Activated CD4-positive, alpha-beta T cell treated with anti-CD3 and anti-CD28 coated beads for 36 hours (primary cell): ENCODE measurements around the gene GPR183. TPM values are rescaled to one million over a fixed set of nuclear protein-coding genes. Genes with fewer than 3 reads are reported as not detected.
A peak's percentile ranks its signal among the peaks of the same experiment; 100 is the strongest.

ENCODE experiments used
- ATAC-seq: fragments of 200-7000 bp; cut with Tn5 transposase; one replicate; pipeline ENCODE4 v1.10.0; 2021; ENCODE audit warnings: mild to moderate bottlenecking, moderate library complexity
- CTCF ChIA-PET: fragments of 350-600 bp; sonication (Branson Sonifier 250); formaldehyde crosslinking; loops from one replicate; lab custom pipeline; 2021; ENCODE audit warnings: antibody characterized with exemption; lab: Charles Lee
- POLR2A ChIA-PET: fragments of 350-600 bp; sonication (Branson Sonifier 250); formaldehyde crosslinking; loops from one replicate; lab custom pipeline; 2021; ENCODE audit warnings: antibody characterized with exemption, inconsistent platforms; lab: Charles Lee
- DNase-seq: peaks from one replicate; pipeline ENCODE4 v3.0.0-alpha.2; 2020
- H3K27ac Mint-ChIP-seq: one replicate; pipeline ENCODE4 v1.8.0; 2021; ENCODE audit warnings: mixed read lengths
- H3K27me3 Mint-ChIP-seq: one replicate; pipeline ENCODE4 v1.8.0; 2021; ENCODE audit warnings: mixed read lengths
- H3K36me3 Mint-ChIP-seq: one replicate; pipeline ENCODE4 v1.8.0; 2021; ENCODE audit warnings: low read depth, mixed read lengths
- H3K4me1 Mint-ChIP-seq: one replicate; pipeline ENCODE4 v1.8.0; 2021; ENCODE audit warnings: mixed read lengths
- H3K4me3 Mint-ChIP-seq: one replicate; pipeline ENCODE4 v1.8.0; 2021; ENCODE audit warnings: mild to moderate bottlenecking, moderate library complexity, mixed read lengths
- H3K9me3 Mint-ChIP-seq: one replicate; pipeline ENCODE4 v1.8.0; 2021; ENCODE audit warnings: low read depth, mixed read lengths
- intact Hi-C, 2 experiments: fragments of 100-400 bp; cut with DNase I in 1 of 2; cut with micrococcal nuclease in 1 of 2; formaldehyde crosslinking; loops; one replicate each; pipeline versions ENCODE4 v1.14.2 to v1.15.1; 2022 to 2024; cut with DNase I, micrococcal nuclease
- total RNA-seq, 2 experiments: library from RNA; stranded (reverse); gene quantifications; one replicate each; pipeline ENCODE4 v1.2.3, GENCODE V29; 2021

GPR183 gene
- total RNA-seq, 2 experiments from 2014 or later, result 50.3 to 51.9 TPM

GRCh38 chr13:99304541-99304940 is 2.7 kb downstream of the GPR183 start:
- H3K27ac Mint-ChIP-seq, result peak overlapping the region; percentile 99
- POLR2A ChIA-PET, result interaction anchor here (0.5 to 2.1 kb wide), 14 partner anchors 8 to 133 kb away, joined by 3 to 10 read pairs (median 4); no protein-coding TSS in a partner anchor

GRCh38 chr13:99303863-99304521 is 3.2 kb downstream of the GPR183 start:
- Mint-ChIP-seq H3K27me3 (no peaks in the 10 kb centered on the region), H3K4me1 (peaks cover 68% of the 10 kb centered on the region), H3K4me3 (peak overlapping the region; percentile 85), H3K9me3 (no peaks in the 10 kb centered on the region), H3K36me3 (peaks cover 73% of the 10 kb centered on the region), H3K27ac (peak overlapping the region; percentile 99)
- peak; percentile 7 for ATAC-seq
- intact Hi-C loops, result loop anchor here in 1 of 2 experiments (2.0 kb wide), 1 partner anchor 33 kb away; no protein-coding TSS in a partner anchor
- POLR2A ChIA-PET, result interaction anchor here (0.5 to 2.8 kb wide), 20 partner anchors 9 to 133 kb away, joined by 3 to 10 read pairs (median 3); no protein-coding TSS in a partner anchor
- CTCF ChIA-PET, result interaction anchor here (0.5 to 8.7 kb wide), 10 partner anchors 30 to 132 kb away, joined by 3 to 99 read pairs (median 4); no protein-coding TSS in a partner anchor
- DNase-seq, result peak; percentile 83

More at GRCh38 chr13:99304541-99304940, 2.7 kb downstream of the GPR183 start:
- Mint-ChIP-seq H3K36me3 (peaks cover 72% of the 10 kb centered on the region), H3K9me3 (no peaks in the 10 kb centered on the region), H3K4me3 (peak overlapping the region; percentile 85), H3K4me1 (peaks cover 68% of the 10 kb centered on the region), H3K27me3 (no peaks in the 10 kb centered on the region)
- ATAC-seq, result no peak
- CTCF ChIA-PET, result interaction anchor here (0.5 to 8.7 kb wide), 8 partner anchors 12 to 132 kb away, joined by 3 to 99 read pairs (median 4); no protein-coding TSS in a partner anchor
- intact Hi-C loops, result loop anchor here in 1 of 2 experiments (2.0 kb wide), 1 partner anchor 34 kb away; no protein-coding TSS in a partner anchor
- no peak for DNase-seq

- Mint-ChIP-seq H3K4me3 (peak overlapping the region; percentile 85), H3K36me3 (peaks cover 70% of the 10 kb centered on the region), H3K27me3 (no peaks in the 10 kb centered on the region), H3K9me3 (no peaks in the 10 kb centered on the region), H3K27ac (peak overlapping the region; percentile 99), H3K4me1 (peaks cover 66% of the 10 kb centered on the region)
- intact Hi-C loops, result no loop called here
- ChIA-PET CTCF (interaction anchor here (0.6 to 8.7 kb wide), 10 partner anchors 11 to 133 kb away, joined by 3 to 99 read pairs (median 4); no protein-coding TSS in a partner anchor), POLR2A (interaction anchor here (1.0 to 2.8 kb wide), 6 partner anchors 10 to 132 kb away, joined by 3 to 10 read pairs (median 9); no protein-coding TSS in a partner anchor)
- ATAC-seq, result no peak
- DNase-seq, result no peak
Measured at GRCh38 chr13:99302637-99303505, 4.3 kb downstream of the GPR183 start.

GRCh38 chr13:99301913-99302636 is 5.1 kb downstream of the GPR183 start:
- H3K27me3 Mint-ChIP-seq, result no peaks in the 10 kb centered on the region
- H3K9me3 Mint-ChIP-seq, result no peaks in the 10 kb centered on the region
- ATAC-seq (no peak), DNase-seq (no peak)
- peak overlapping the region; percentile 85 for H3K4me3 Mint-ChIP-seq
- intact Hi-C loops, result no loop called here
- ChIA-PET POLR2A (interaction anchor here (0.6 to 2.8 kb wide), 5 partner anchors 13 to 132 kb away, joined by 3 to 10 read pairs (median 7); no protein-coding TSS in a partner anchor), CTCF (interaction anchor here (0.6 to 8.7 kb wide), 10 partner anchors 12 to 134 kb away, joined by 3 to 99 read pairs (median 4); no protein-coding TSS in a partner anchor)
- H3K27ac Mint-ChIP-seq, result peak overlapping the region; percentile 99
- H3K36me3 Mint-ChIP-seq, result peaks cover 76% of the 10 kb centered on the region
- H3K4me1 Mint-ChIP-seq, result peaks cover 69% of the 10 kb centered on the region

- intact Hi-C loops, result no loop called here
- POLR2A ChIA-PET, result interaction anchor here (0.6 to 2.8 kb wide), 3 partner anchors 14 to 133 kb away, joined by 6 to 10 read pairs (median 7); no protein-coding TSS in a partner anchor
- ATAC-seq (no peak), DNase-seq (no peak)
- Mint-ChIP-seq H3K4me1 (peaks cover 76% of the 10 kb centered on the region), H3K9me3 (no peaks in the 10 kb centered on the region), H3K36me3 (peaks cover 74% of the 10 kb centered on the region), H3K4me3 (peak overlapping the region; percentile 60), H3K27me3 (no peaks in the 10 kb centered on the region), H3K27ac (peak overlapping the region; percentile 65)
- CTCF ChIA-PET, result interaction anchor here (0.6 to 8.7 kb wide), 6 partner anchors 33 to 135 kb away, joined by 3 to 99 read pairs (median 9); no protein-coding TSS in a partner anchor
Measured at GRCh38 chr13:99301056-99301838, 6.0 kb downstream of the GPR183 start.

GRCh38 chr13:99299920-99300341 is 7.3 kb downstream of the GPR183 start:
- Mint-ChIP-seq H3K4me3 (peak overlapping the region; percentile 62), H3K27me3 (no peaks in the 10 kb centered on the region), H3K9me3 (no peaks in the 10 kb centered on the region), H3K27ac (peak overlapping the region; percentile 92), H3K36me3 (peaks cover 75% of the 10 kb centered on the region), H3K4me1 (peaks cover 86% of the 10 kb centered on the region)
- ChIA-PET CTCF (interaction anchor here (0.6 to 4.6 kb wide), 7 partner anchors 29 to 136 kb away, joined by 3 to 65 read pairs (median 4); no protein-coding TSS in a partner anchor), POLR2A (interaction anchor here (0.7 to 1.2 kb wide), 6 partner anchors 9 to 83 kb away, joined by 3 to 8 read pairs (median 4); no protein-coding TSS in a partner anchor)
- DNase-seq, result no peak
- intact Hi-C loops, result loop anchor here in 1 of 2 experiments (1.0 to 5.0 kb wide), 3 partner anchors 7 to 728 kb away; partner anchors contain the start of genes GPR183 and TM9SF2
- no peak for ATAC-seq

- H3K36me3 Mint-ChIP-seq, result peaks cover 72% of the 10 kb centered on the region
- POLR2A ChIA-PET, result interaction anchor here (0.7 to 1.2 kb wide), 8 partner anchors 9 to 771 kb away, joined by 3 to 8 read pairs (median 4); no protein-coding TSS in a partner anchor
- H3K27me3 Mint-ChIP-seq, result no peaks in the 10 kb centered on the region
- H3K4me1 Mint-ChIP-seq, result peaks cover 86% of the 10 kb centered on the region
- CTCF ChIA-PET, result interaction anchor here (0.9 to 4.6 kb wide), 8 partner anchors 7 to 137 kb away, joined by 3 to 65 read pairs (median 6); partner anchors contain the start of gene GPR183
- intact Hi-C loops, result loop anchor here in 1 of 2 experiments (1.0 to 5.0 kb wide), 3 partner anchors 8 to 727 kb away; partner anchors contain the start of genes GPR183 and TM9SF2
- ATAC-seq (peak; percentile 6), DNase-seq (no peak)
- H3K9me3 Mint-ChIP-seq, result no peaks in the 10 kb centered on the region
- peak overlapping the region; percentile 62 for H3K4me3 Mint-ChIP-seq
- peak overlapping the region; percentile 92 for H3K27ac Mint-ChIP-seq
Measured at GRCh38 chr13:99299256-99299919, 7.8 kb downstream of the GPR183 start.

- H3K36me3 Mint-ChIP-seq, result peaks cover 72% of the 10 kb centered on the region
- intact Hi-C loops, result loop anchor here in 1 of 2 experiments (5.0 kb wide), 2 partner anchors 204 to 726 kb away; partner anchors contain the start of gene TM9SF2
- H3K4me3 Mint-ChIP-seq, result peak overlapping the region; percentile 58
Measured at GRCh38 chr13:99298056-99298455, 9.1 kb downstream of the GPR183 start.

More at GRCh38 chr13:99298056-99298455, 9.1 kb downstream of the GPR183 start:
- ATAC-seq (no peak), DNase-seq (no peak)
- POLR2A ChIA-PET, result interaction anchor here (0.6 to 2.8 kb wide), 9 partner anchors 9 to 204 kb away, joined by 3 to 19 read pairs (median 4); partner anchors contain the start of genes GPR183 and UBAC2
- Mint-ChIP-seq H3K9me3 (no peaks in the 10 kb centered on the region), H3K4me1 (peaks cover 87% of the 10 kb centered on the region), H3K27ac (peak overlapping the region; percentile 96), H3K27me3 (no peaks in the 10 kb centered on the region)
- CTCF ChIA-PET, result interaction anchor here (0.6 to 4.6 kb wide), 17 partner anchors 9 to 143 kb away, joined by 3 to 65 read pairs (median 6); partner anchors contain the start of gene GPR183
